AG20443 (cell line): ENCODE data around the gene CCDC57.
"Not testable (repeated sequence)": the region's sequence is repeated elsewhere in the genome, so short reads cannot be mapped to it uniquely, and the experiment has no call there.

ENCODE experiments used
- DNase-seq: peaks from one replicate; pipeline ENCODE4 v3.0.0; 2012; ENCODE audit warnings: low spot score, mixed read lengths

The CCDC57 gene

DNA sequence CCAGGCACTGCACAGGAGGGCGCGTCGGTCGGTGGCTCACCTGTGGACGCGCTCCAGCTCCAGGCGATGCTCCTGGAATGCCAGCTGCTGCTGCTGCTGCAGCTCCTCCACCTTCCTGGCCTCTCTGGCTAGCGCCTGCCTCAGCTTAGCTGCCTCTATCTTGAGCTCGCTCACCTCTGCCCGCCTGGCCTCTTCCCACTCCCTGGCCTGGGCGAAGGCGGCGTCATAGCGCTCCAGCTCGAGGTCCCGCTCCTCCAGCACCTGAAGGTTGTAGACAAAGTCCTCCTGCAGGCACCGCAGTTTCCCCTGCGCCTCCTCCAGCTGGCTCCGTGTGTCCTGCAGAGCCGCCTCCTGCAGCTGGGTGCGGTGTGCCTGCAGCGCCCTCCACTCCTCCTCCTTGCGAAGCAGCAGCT lies 11.1 kb downstream of the CCDC57 start:
- DNase-seq: no peak

DNA sequence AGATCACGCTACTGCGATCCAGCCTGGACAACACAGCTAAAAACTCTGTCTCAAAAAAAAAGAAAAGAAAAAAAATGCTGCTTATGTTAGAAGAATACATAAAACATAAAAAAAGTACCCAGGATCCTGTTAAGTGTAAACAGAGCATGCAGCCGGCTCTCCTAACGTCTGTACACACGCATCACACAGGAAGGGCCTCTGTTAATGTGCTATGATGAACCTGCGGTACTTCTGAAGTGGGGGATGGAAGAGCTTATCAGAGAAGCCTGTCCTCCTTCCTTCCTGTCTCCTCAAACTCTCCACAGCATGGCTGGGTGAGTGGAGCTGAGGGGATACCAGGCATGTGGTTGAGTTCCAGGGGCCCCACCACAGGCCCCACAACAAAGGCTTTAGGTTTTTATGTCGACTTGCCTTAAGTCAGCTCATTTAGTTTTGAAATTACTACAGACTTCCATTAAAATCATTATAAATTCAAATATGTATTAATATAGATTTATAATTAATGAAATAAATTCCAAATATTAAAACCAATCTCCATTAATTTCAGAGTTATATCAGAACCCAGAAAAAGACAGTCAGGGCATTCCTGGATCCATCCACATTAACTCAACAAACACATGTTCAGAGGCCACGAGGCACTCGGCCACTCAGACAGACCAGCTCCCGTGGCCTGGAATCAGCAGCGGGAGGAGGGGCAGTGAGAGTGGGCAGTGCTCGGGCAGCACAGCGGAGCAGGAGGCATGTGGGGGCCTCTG lies 11.7 kb downstream of the CCDC57 start:
- no peak for DNase-seq

DNA sequence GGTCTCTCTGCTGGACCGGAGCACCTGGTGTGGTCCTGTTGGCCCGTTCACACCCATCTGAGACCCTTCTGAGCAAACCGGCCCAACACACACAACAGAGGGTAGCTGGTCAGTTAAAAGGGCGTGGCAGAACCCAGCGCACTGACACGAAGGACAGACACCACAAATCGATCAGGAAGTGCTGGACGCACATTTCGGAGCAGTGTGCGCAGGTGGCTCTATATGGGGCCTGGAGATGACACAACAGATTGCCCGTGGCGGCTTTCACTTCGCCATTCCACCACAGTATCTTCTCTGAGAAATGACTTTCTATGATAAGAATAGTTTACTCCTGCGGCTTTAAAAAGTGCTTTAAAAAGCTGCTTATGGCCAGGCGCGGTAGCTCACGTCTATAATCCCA lies 12.5 kb downstream of the CCDC57 start:
- DNase-seq: no peak

DNA sequence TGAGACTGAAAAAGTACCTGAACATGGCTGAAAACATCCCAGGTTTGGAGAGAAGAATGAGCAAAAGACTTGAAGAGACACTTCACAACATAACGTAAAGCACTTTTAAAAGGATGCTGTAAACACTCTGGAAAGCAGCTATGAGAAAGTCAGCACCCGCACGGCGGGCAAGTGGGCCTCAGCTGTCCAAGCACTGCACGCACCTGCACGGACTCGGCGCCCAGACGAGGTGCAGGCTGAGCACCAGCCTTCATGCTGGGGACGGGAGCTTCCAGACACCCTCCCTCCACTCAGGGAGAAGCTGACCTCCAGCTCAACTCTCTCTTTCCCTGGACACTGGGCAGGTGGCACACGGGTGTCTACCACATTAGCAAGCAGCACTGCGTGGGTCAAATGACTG lies 13.1 kb downstream of the CCDC57 start:
- no peak for DNase-seq

GRCh38 chr17:82198092-82198491 lies 14.6 kb downstream of the CCDC57 start:
- DNase-seq: no peak

GRCh38 chr17:82195675-82196672 lies 16.7 kb downstream of the CCDC57 start:
- no peak for DNase-seq

- DNase-seq: no peak
These were observed 17.9 kb downstream of the CCDC57 start for GRCh38 chr17:82194765-82195164.

DNA sequence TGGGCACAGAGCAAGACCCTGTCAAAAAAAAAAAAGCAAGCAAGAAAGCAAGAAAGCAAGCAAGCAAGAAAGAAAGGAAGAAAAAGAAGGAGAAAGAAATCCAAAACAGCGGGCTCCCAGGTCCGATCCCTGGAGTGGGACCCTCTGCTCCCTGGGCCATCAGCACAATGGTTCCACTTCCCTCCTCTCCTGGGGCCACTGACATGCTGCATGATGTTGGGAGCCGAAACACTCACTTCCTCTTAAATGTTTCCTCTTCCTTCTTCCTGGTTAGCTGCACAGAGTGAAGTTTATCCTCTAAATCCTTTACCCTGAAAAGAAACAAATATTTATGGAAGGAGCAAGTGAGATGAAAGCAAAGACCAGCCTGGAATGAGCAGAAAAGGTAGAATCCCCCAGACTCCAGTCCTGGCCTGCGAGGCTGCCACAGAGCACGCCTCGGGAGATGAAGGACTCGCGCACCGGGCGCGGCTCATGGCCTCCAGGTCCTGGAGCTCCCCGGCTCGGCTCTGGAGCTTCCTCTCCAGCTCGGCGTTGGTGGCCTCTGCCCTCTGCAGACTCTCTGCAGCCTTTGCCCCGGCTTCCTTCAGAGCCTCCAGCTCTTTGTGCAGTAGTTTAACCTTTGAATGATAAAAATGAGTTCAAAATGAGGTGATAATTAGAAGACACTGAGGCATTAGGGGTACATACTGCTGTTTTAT lies 19.0 kb downstream of the CCDC57 start:
- DNase-seq: no peak

DNA sequence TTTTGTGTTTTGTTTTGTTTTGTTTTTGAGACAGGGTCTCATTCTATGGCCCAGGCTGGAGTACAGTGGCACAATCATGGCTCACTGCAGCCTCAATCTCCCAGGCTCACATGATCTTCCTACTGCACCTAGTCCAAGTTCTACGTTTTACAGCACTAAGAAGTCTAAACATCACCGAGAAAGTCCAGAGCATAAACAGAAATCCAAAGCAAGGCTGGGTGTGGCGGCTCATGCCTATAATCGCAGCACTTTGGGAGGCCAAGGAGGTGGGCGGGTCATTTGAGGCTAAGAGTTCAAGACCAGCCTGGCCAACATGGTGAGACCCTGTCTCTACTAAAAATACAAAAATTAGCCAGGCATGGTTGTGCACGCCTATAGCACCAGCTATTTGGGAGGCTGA lies 19.6 kb downstream of the CCDC57 start:
- not testable (repeated sequence) for DNase-seq

GRCh38 chr17:82188001-82188961 lies 24.4 kb downstream of the CCDC57 start:
- no peak for DNase-seq

GRCh38 chr17:82187500-82187899 lies 25.1 kb downstream of the CCDC57 start:
- no peak for DNase-seq

DNA sequence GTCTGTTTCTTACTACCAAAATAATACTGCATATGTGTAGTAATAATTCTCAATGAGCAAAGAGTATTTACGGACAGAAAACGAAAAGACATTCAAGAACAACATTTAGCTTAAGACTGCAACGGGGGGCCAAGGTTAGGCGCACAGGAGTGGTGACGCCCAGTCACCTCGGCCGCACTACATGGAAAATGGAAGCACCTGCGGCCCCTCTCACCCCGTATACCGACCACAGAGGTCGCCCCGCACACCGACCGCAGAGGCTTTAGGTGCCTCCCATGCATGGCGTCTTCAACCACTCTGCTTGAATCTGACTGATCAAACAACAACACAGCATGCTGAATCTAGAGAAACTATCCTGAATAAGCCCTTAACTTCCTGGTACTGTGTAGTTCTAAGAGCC lies 26.4 kb downstream of the CCDC57 start:
- DNase-seq: no peak

DNA sequence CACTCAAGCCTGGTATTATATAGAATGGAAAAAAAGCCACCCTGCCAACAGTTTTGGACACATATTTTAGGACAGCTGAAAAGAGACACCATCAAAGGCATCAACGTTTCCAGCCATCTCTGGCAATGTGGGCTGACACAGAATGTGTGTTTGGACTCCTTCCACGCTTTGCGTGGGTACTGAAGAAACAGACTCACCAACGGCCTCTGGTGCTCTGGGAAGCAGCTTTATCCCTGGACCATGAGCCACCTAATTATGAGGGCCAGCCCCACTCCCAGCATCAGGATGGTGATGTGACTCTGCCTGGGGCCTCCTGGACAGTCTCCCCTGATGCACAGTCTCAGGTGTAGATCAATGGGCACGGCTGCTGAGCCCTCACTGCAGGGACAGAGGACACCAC lies 27.9 kb downstream of the CCDC57 start:
- DNase-seq: no peak

- DNase-seq: no peak
These were observed 31.7 kb downstream of the CCDC57 start for GRCh38 chr17:82180776-82181528.

- no peak for DNase-seq
These were observed 32.6 kb downstream of the CCDC57 start for GRCh38 chr17:82179946-82180475.

GRCh38 chr17:82179412-82179811 lies 33.2 kb downstream of the CCDC57 start:
- DNase-seq: no peak

GRCh38 chr17:82178499-82179261 lies 34.0 kb downstream of the CCDC57 start:
- DNase-seq: no peak

GRCh38 chr17:82177761-82178498 lies 34.7 kb downstream of the CCDC57 start:
- no peak for DNase-seq

GRCh38 chr17:82177276-82177675 lies 35.4 kb downstream of the CCDC57 start:
- DNase-seq: no peak
